PC-9 (cell line): ENCODE results near the gene FRAT2. TPM values are rescaled to one million over a fixed set of nuclear protein-coding genes. Genes with fewer than 3 reads are reported as not detected.

Source experiments
- BruUV-seq: library from RNA; stranded (reverse); fragments of 400-500 nt; replicated peaks from 2 replicates; lab custom pipeline; 2021; lab: Mats Ljungman, UMichigan
- CTCF ChIA-PET: fragments of 300-600 bp; sonication (Branson Sonifier 250); formaldehyde crosslinking; loops from one replicate; lab custom pipeline; 2022; ENCODE audit warnings: antibody characterized with exemption; lab: Charles Lee
- POLR2A ChIA-PET: fragments of 300-600 bp; sonication (Branson Sonifier 250); formaldehyde crosslinking; loops from one replicate; lab custom pipeline; 2022; ENCODE audit warnings: antibody characterized with exemption; ENCODE audit not compliant: unreplicated experiment; lab: Charles Lee
- DNase-seq, 2 experiments: peaks; one replicate each; pipeline versions ENCODE4 v3.0.0 to v3.0.0-alpha.2; 2015 to 2022; ENCODE audit warnings: mixed read lengths in 1 of 2
- H2AFZ ChIP-seq: fragments of 200-600 bp; sonication (generic); 2 replicates; pipeline ENCODE4 v1.8.1; 2017; ENCODE audit warnings: antibody characterized with exemption
- H3F3A ChIP-seq: fragments of 200-600 bp; sonication (generic); 2 replicates; pipeline ENCODE4 v1.8.1; 2017; ENCODE audit warnings: antibody characterized with exemption, mild to moderate bottlenecking, low read depth; ENCODE audit not compliant: insufficient read depth
- H3K27ac ChIP-seq: fragments of 200-600 bp; sonication (generic); 2 replicates; pipeline ENCODE4 v1.6.1; 2016; ENCODE audit warnings: mixed run types
- H3K27me3 ChIP-seq: fragments of 200-600 bp; sonication (generic); 2 replicates; pipeline ENCODE4 v1.6.1; 2016; ENCODE audit warnings: low read depth, mixed run types; ENCODE audit not compliant: insufficient read depth
- H3K36me3 ChIP-seq: fragments of 200-600 bp; sonication (generic); 2 replicates; pipeline ENCODE4 v1.6.1; 2016; ENCODE audit warnings: low read depth, mixed run types
- H3K4me1 ChIP-seq: fragments of 200-600 bp; sonication (generic); replicated peaks from 2 replicates; pipeline ENCODE4 v1.6.1; 2016; ENCODE audit warnings: mixed run types; ENCODE audit not compliant: insufficient read depth
- H3K4me2 ChIP-seq: fragments of 200-600 bp; sonication (generic); 2 replicates; pipeline ENCODE4 v1.6.1; 2017; ENCODE audit warnings: mixed run types
- H3K4me3 ChIP-seq: fragments of 200-600 bp; sonication (generic); 2 replicates; pipeline ENCODE4 v1.6.1; 2016; ENCODE audit warnings: mixed run types
- H3K79me2 ChIP-seq: fragments of 200-600 bp; sonication (generic); 2 replicates; pipeline ENCODE4 v1.6.1; 2017; ENCODE audit warnings: low read depth, mixed run types
- H3K9me2 ChIP-seq: fragments of 200-600 bp; sonication (generic); 2 replicates; pipeline ENCODE4 v1.8.1; 2017; ENCODE audit warnings: mild to moderate bottlenecking; ENCODE audit not compliant: insufficient read depth
- H3K9me3 ChIP-seq: fragments of 200-600 bp; sonication (generic); 2 replicates; pipeline ENCODE4 v1.8.1; 2016; ENCODE audit warnings: low read depth; ENCODE audit not compliant: insufficient read depth
- H4K20me1 ChIP-seq: fragments of 200-600 bp; sonication (generic); 2 replicates; pipeline ENCODE4 v1.8.1; 2017; ENCODE audit not compliant: insufficient read depth
- CTCF ChIP-seq: fragments of 200-600 bp; sonication (generic); conservative IDR thresholded peaks from 2 replicates; pipeline ENCODE4 v1.6.1; 2017; ENCODE audit warnings: mixed run types, antibody characterized with exemption, mild to moderate bottlenecking, moderate library complexity
- EZH2 ChIP-seq: fragments of 200-600 bp; sonication (generic); IDR thresholded peaks from 2 replicates; pipeline ENCODE4 v1.8.0; 2017; ENCODE audit warnings: antibody characterized with exemption, low read depth
- intact Hi-C: fragments of 100-400 bp; cut with micrococcal nuclease; formaldehyde crosslinking; loops from one replicate; pipeline ENCODE4 v1.10.0; 2022; ENCODE audit not compliant: unreplicated experiment
- total RNA-seq: library from RNA; stranded (reverse); gene quantifications from 2 replicates; pipeline ENCODE4 v1.2.3, GENCODE V29; 2021

Gene FRAT2
- total RNA-seq, 1 experiment from 2014 or later, result 11.0 TPM

GRCh38 chr10:97355571-97355975 lies 21.0 kb upstream of the FRAT2 start:
- H3F3A ChIP-seq, result no peaks in the 10 kb centered on the region
- DNase-seq, result no peak
- no TSS peak for BruUV-seq
- H3K9me2 ChIP-seq, result no peaks in the 10 kb centered on the region
- H3K79me2 ChIP-seq, result no peaks in the 10 kb centered on the region
- CTCF ChIA-PET, result no interaction called here
- no peak overlapping the region for H3K4me3 ChIP-seq
- no peaks in the 10 kb centered on the region for H3K27me3 ChIP-seq
- intact Hi-C loops, result loop anchor here (2.0 kb wide), 1 partner anchor 77 kb away; no protein-coding TSS in a partner anchor
- no peaks in the 10 kb centered on the region for H4K20me1 ChIP-seq
- no peak overlapping the region for H3K27ac ChIP-seq
- TF ChIP-seq EZH2, result no peak
- peak; percentile 39; the same call in 1 of the 2 replicates for TF ChIP-seq CTCF
- H3K9me3 ChIP-seq, result no peaks in the 10 kb centered on the region
- no peak overlapping the region for H3K4me2 ChIP-seq
- no peaks in the 10 kb centered on the region for H3K36me3 ChIP-seq
- H2AFZ ChIP-seq, result no peak overlapping the region
- H3K4me1 ChIP-seq, result no peaks in the 10 kb centered on the region
- POLR2A ChIA-PET, result no interaction called here

GRCh38 chr10:97353945-97354344 lies 19.4 kb upstream of the FRAT2 start:
- Histone ChIP-seq H3K4me2 (no peak overlapping the region), H3K9me2 (no peaks in the 10 kb centered on the region), H3K4me3 (no peak overlapping the region), H3K9me3 (no peaks in the 10 kb centered on the region), H3K4me1 (no peaks in the 10 kb centered on the region), H2AFZ (no peak overlapping the region), H3K79me2 (no peaks in the 10 kb centered on the region), H3F3A (no peaks in the 10 kb centered on the region), H3K36me3 (no peaks in the 10 kb centered on the region), H3K27ac (no peak overlapping the region), H4K20me1 (no peaks in the 10 kb centered on the region), H3K27me3 (no peaks in the 10 kb centered on the region)
- intact Hi-C loops, result loop anchor here (2.0 kb wide), 1 partner anchor 75 kb away; no protein-coding TSS in a partner anchor
- TF ChIP-seq EZH2, result no peak
- CTCF ChIA-PET, result no interaction called here
- no TSS peak for BruUV-seq
- DNase-seq, result no peak
- POLR2A ChIA-PET, result interaction anchor here (0.7 kb wide), 1 partner anchor 34 kb away, joined by 5 read pairs; no protein-coding TSS in a partner anchor

GRCh38 chr10:97349752-97350513 lies 15.4 kb upstream of the FRAT2 start:
- Histone ChIP-seq H3K4me3 (no peak overlapping the region), H4K20me1 (no peaks in the 10 kb centered on the region), H3K27ac (no peak overlapping the region), H3K36me3 (no peaks in the 10 kb centered on the region), H3K4me1 (no peaks in the 10 kb centered on the region), H2AFZ (no peak overlapping the region), H3K27me3 (no peaks in the 10 kb centered on the region), H3K4me2 (no peak overlapping the region), H3F3A (no peaks in the 10 kb centered on the region; the same call in 1 of the 2 replicates), H3K79me2 (no peaks in the 10 kb centered on the region), H3K9me2 (no peaks in the 10 kb centered on the region), H3K9me3 (no peaks in the 10 kb centered on the region)
- no peak for TF ChIP-seq CTCF
- TF ChIP-seq EZH2, result no peak
- BruUV-seq, result no TSS peak
- CTCF ChIA-PET, result no interaction called here
- no peak for DNase-seq
- POLR2A ChIA-PET, result no interaction called here
- intact Hi-C loops, result no loop called here
